Measurements from ENCODE around the gene ATRX.

Gene ATRX

DNA sequence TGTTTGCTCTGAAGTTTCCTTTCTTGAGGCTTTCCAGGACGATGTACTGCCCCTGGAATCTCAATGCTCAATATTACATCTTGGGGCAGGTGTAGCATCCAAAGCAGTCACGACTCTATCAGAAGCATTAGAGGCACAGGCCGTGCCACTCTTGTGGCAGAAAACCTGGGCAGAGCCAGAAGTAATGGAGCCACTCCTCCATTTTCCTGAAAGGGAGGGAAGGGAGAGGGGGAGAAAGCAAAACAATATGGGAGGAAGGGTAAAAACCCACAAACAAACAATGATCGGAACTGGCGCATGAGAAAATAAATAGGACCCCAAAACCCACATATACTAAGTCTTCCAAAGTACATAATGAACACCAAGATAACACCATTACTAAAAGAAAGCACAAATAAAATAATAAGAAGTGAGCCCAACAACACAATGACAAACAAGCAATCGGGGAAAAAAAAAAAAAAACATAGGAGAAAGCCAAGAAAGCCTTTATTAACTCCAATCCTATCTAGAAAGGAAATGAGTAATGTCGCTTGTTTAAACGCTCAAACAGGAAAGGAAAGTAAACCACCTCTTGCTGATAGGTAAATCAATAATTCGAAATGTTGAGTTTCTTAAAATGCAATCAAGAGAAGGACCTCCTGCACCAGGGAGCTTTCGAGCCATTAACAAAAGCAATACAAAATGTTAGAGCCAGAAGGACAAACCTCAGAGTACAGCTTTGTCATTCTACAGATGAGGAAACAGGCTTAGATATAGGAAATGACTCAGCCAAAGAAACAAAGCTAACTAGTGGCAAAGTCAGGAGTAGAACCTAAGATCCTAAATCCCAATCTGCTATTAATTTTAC, 117.4 kb downstream of the ATRX start:
- Histone ChIP-seq H3K36me3 (ENCODE audit: insufficient read depth, low read length) (peaks cover 20% of the 10 kb centered on the region; the same call in 1 of the 2 replicates), H3K27ac (no peak overlapping the region; the same call in 1 of the 2 replicates), H3K9me3 (ENCODE audit: low read depth, low read length) (no peaks in the 10 kb centered on the region), H3K4me3 (no peak overlapping the region), H3K9ac (ENCODE audit: insufficient read length) (no peak overlapping the region)
- DNase-seq (ENCODE audit: low read depth, low spot score), result no peak
- TF ChIP-seq EZH2 (IDR thresholded peaks at IDR 0.05), result no peak
- no peak for TF ChIP-seq FOXP2 (optimal IDR thresholded peaks at IDR 0.05; ENCODE audit: control extremely low read depth, extremely low read length, insufficient read depth)
- no peak for TF ChIP-seq POLR2AphosphoS5 (IDR thresholded peaks at IDR 0.05; ENCODE audit: borderline replicate concordance, low read depth, low read length)

- no peak for TF ChIP-seq POLR2AphosphoS5 (IDR thresholded peaks at IDR 0.05; ENCODE audit: borderline replicate concordance, low read depth, low read length)
- no peak for TF ChIP-seq FOXP2 (optimal IDR thresholded peaks at IDR 0.05; ENCODE audit: control extremely low read depth, extremely low read length, insufficient read depth)
- no peak for TF ChIP-seq EZH2 (IDR thresholded peaks at IDR 0.05)
- Histone ChIP-seq H3K4me3 (no peak overlapping the region), H3K9me3 (ENCODE audit: low read depth, low read length) (no peaks in the 10 kb centered on the region), H3K36me3 (ENCODE audit: insufficient read depth, low read length) (peaks cover 20% of the 10 kb centered on the region), H3K27ac (no peak overlapping the region), H3K9ac (ENCODE audit: insufficient read length) (no peak overlapping the region)
- no peak for DNase-seq (ENCODE audit: low read depth, low spot score)
Observed at GRCh38 chrX:77658886-77659285, 127.1 kb downstream of the ATRX start.

DNA sequence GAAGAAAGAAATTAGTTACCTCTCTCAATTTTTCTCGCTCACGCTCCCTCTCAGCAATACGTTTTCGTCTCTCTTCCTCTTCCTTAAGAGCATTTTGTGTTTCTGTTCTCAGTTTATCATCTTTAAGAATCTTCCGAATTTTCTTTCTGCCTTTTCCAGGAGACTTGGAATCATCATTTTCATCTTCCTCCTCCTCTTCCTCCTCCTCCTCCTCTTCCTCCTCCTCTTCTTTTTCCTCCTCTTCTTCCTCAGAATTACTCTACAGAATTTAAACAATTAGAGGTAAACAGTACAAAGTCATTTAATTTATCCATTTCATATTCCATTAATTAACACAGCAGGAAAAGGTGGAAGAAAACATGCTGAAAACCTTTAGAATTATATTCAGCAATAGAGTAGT, 133.9 kb downstream of the ATRX start:
- peaks cover 68% of the 10 kb centered on the region for H3K36me3 ChIP-seq (ENCODE audit: insufficient read depth, low read length)

DNA sequence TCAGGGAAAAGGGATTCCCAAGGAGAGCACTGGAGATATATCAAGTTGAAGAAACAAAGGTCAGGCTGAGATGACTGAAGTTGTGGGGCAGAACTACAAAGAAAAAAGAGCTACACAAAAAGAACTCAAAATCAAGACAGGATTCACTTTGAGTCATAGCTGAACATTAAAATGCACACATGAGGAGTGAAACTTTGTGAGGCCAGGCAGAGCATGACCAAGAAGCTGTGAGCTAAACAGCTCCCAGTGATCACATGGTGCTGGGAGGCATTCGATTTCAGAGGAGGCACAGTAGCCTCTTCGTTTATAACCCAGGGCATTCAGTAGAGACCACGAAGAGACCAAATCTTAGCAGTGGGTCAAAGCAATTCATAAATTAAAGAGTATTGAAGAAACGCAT, 145.3 kb downstream of the ATRX start:
- Histone ChIP-seq H3K4me3 (no peak overlapping the region), H3K27ac (no peak overlapping the region), H3K36me3 (ENCODE audit: insufficient read depth, low read length) (peaks cover 26% of the 10 kb centered on the region), H3K9me3 (ENCODE audit: low read depth, low read length) (no peaks in the 10 kb centered on the region), H3K9ac (ENCODE audit: insufficient read length) (no peak overlapping the region)
- DNase-seq (ENCODE audit: low read depth, low spot score), result no peak
- no peak for TF ChIP-seq EZH2 (IDR thresholded peaks at IDR 0.05)
- TF ChIP-seq POLR2AphosphoS5 (IDR thresholded peaks at IDR 0.05; ENCODE audit: borderline replicate concordance, low read depth, low read length), result no peak
- no peak for TF ChIP-seq FOXP2 (optimal IDR thresholded peaks at IDR 0.05; ENCODE audit: control extremely low read depth, extremely low read length, insufficient read depth)

More for the DNA sequence above, 133.9 kb downstream of the ATRX start:
- no peaks in the 10 kb centered on the region for H3K9me3 ChIP-seq (ENCODE audit: low read depth, low read length)
- TF ChIP-seq FOXP2 (optimal IDR thresholded peaks at IDR 0.05; ENCODE audit: control extremely low read depth, extremely low read length, insufficient read depth), result no peak
- TF ChIP-seq EZH2 (IDR thresholded peaks at IDR 0.05), result no peak
- TF ChIP-seq POLR2AphosphoS5 (IDR thresholded peaks at IDR 0.05; ENCODE audit: borderline replicate concordance, low read depth, low read length), result no peak
- no peak for DNase-seq (ENCODE audit: low read depth, low spot score)
- no peak overlapping the region for H3K27ac ChIP-seq
- H3K4me3 ChIP-seq, result no peak overlapping the region
- H3K9ac ChIP-seq (ENCODE audit: insufficient read length), result no peak overlapping the region

DNA sequence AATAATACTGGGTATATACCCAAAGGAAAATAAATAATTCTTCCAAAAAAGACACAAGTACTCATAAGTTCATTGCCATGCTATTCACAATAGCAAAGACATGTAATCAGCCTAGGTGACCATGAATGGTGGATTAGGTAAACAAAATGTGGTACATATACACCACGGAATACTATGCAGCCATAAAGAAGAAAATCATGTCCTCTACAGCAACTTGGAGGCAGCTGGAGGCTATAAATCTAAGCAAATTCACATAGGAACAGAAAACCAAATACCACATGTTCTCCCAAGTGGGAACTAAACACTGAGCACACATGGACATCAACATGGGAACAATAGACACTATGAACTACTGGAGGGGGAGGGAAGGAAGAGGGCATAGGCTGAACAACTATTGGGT, 146.2 kb downstream of the ATRX start:
- Histone ChIP-seq H3K4me3 (no peak overlapping the region), H3K9me3 (ENCODE audit: low read depth, low read length) (no peaks in the 10 kb centered on the region), H3K36me3 (ENCODE audit: insufficient read depth, low read length) (peaks cover 23% of the 10 kb centered on the region; the same call in 1 of the 2 replicates), H3K9ac (ENCODE audit: insufficient read length) (no peak overlapping the region), H3K27ac (no peak overlapping the region)
- TF ChIP-seq EZH2 (IDR thresholded peaks at IDR 0.05) (no peak), FOXP2 (optimal IDR thresholded peaks at IDR 0.05; ENCODE audit: control extremely low read depth, extremely low read length, insufficient read depth) (no peak), POLR2AphosphoS5 (IDR thresholded peaks at IDR 0.05; ENCODE audit: borderline replicate concordance, low read depth, low read length) (no peak)
- DNase-seq (ENCODE audit: low read depth, low spot score), result no peak

GRCh38 chrX:77638397-77638796, 147.6 kb downstream of the ATRX start:
- H3K9ac ChIP-seq (ENCODE audit: insufficient read length), result no peak overlapping the region
- no peaks in the 10 kb centered on the region for H3K9me3 ChIP-seq (ENCODE audit: low read depth, low read length)
- H3K36me3 ChIP-seq (ENCODE audit: insufficient read depth, low read length), result peaks cover 28% of the 10 kb centered on the region; the same call in 1 of the 2 replicates
- DNase-seq (ENCODE audit: low read depth, low spot score), result no peak
- no peak overlapping the region for H3K4me3 ChIP-seq
- no peak for TF ChIP-seq POLR2AphosphoS5 (IDR thresholded peaks at IDR 0.05; ENCODE audit: borderline replicate concordance, low read depth, low read length)
- no peak for TF ChIP-seq FOXP2 (optimal IDR thresholded peaks at IDR 0.05; ENCODE audit: control extremely low read depth, extremely low read length, insufficient read depth)
- TF ChIP-seq EZH2 (IDR thresholded peaks at IDR 0.05), result no peak
- no peak overlapping the region for H3K27ac ChIP-seq

DNA sequence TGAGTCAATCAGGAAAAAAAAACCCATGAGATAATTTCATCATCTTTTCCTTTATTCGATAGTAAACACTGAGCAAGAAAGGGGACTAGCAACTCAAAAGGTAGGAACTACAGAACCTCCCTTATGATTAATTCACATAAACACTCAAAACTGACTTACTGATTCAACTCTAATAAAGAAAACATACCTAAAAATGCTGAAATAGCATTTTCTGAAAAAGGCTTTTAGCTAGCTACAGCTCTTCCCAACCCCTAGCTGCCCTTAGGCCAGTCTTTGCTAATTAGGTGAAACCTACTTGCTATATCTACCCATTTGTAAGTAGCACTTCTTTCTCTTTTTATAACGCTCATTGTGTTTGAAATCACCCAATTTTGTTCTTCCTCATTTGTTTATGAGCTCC, 150.6 kb downstream of the ATRX start:
- Histone ChIP-seq H3K36me3 (ENCODE audit: insufficient read depth, low read length) (peaks cover 32% of the 10 kb centered on the region; the same call in 1 of the 2 replicates), H3K27ac (0 out of 2 replicates have a peak overlapping the region, but pooled peaks have one; percentile 25), H3K4me3 (no peak overlapping the region), H3K9ac (ENCODE audit: insufficient read length) (no peak overlapping the region), H3K9me3 (ENCODE audit: low read depth, low read length) (no peaks in the 10 kb centered on the region)
- DNase-seq (ENCODE audit: low read depth, low spot score), result no peak
- TF ChIP-seq FOXP2 (optimal IDR thresholded peaks at IDR 0.05; ENCODE audit: control extremely low read depth, extremely low read length, insufficient read depth), result no peak
- TF ChIP-seq POLR2AphosphoS5 (IDR thresholded peaks at IDR 0.05; ENCODE audit: borderline replicate concordance, low read depth, low read length), result no peak
- TF ChIP-seq EZH2 (IDR thresholded peaks at IDR 0.05), result no peak

- no peak for TF ChIP-seq POLR2AphosphoS5 (IDR thresholded peaks at IDR 0.05; ENCODE audit: borderline replicate concordance, low read depth, low read length)
- TF ChIP-seq EZH2 (IDR thresholded peaks at IDR 0.05), result no peak
- TF ChIP-seq FOXP2 (optimal IDR thresholded peaks at IDR 0.05; ENCODE audit: control extremely low read depth, extremely low read length, insufficient read depth), result no peak
- H3K36me3 ChIP-seq (ENCODE audit: insufficient read depth, low read length), result peaks cover 19% of the 10 kb centered on the region; the same call in 1 of the 2 replicates
- no peak for DNase-seq (ENCODE audit: low read depth, low spot score)
Observed at GRCh38 chrX:77628294-77629025, 157.6 kb downstream of the ATRX start.

More at GRCh38 chrX:77628294-77629025, 157.6 kb downstream of the ATRX start:
- Histone ChIP-seq H3K9ac (ENCODE audit: insufficient read length) (no peak overlapping the region), H3K27ac (no peak overlapping the region), H3K9me3 (ENCODE audit: low read depth, low read length) (no peaks in the 10 kb centered on the region), H3K4me3 (no peak overlapping the region)
